CD4-positive, alpha-beta memory T cell (primary cell): ENCODE results near the gene TTC28. TPM values are rescaled to one million over a fixed set of nuclear protein-coding genes. Genes with fewer than 3 reads are reported as not detected.
A peak's percentile ranks its signal among the peaks of the same experiment; 100 is the strongest.

Experiments
- CTCF ChIA-PET: fragments of 350-600 bp; sonication (Branson Sonifier 250); formaldehyde crosslinking; loops from one replicate; lab custom pipeline; 2021; ENCODE audit warnings: inconsistent platforms; ENCODE audit not compliant: partially characterized antibody; lab: Charles Lee
- POLR2A ChIA-PET: fragments of 350-600 bp; sonication (Branson Sonifier 250); formaldehyde crosslinking; loops from one replicate; lab custom pipeline; 2021; ENCODE audit not compliant: partially characterized antibody; lab: Charles Lee
- DNase-seq, 5 donors: peaks; one replicate each; pipeline versions ENCODE4 v3.0.0 to v3.0.0-alpha.2; 2020 to 2022; ENCODE audit warnings: mixed read lengths in 1 of 5
- H3K27ac ChIP-seq: one replicate; pipeline ENCODE4 v1.7.0; 2013; ENCODE audit warnings: low read depth, low read length
- H3K27me3 ChIP-seq: 2 replicates; pipeline ENCODE4 v1.7.0; 2013; ENCODE audit warnings: mild to moderate bottlenecking, low read length, moderate library complexity; ENCODE audit not compliant: insufficient read depth
- H3K36me3 ChIP-seq: 2 replicates; pipeline ENCODE4 v1.7.0; 2013; ENCODE audit warnings: mild to moderate bottlenecking, low read length, moderate library complexity; ENCODE audit not compliant: insufficient read depth
- H3K4me1 ChIP-seq: 2 replicates; pipeline ENCODE4 v1.7.0; 2013; ENCODE audit warnings: mild to moderate bottlenecking, low read length, moderate library complexity; ENCODE audit not compliant: insufficient read depth
- H3K4me3 ChIP-seq, 2 donors: one replicate each; pipeline ENCODE4 v1.7.0; 2013; ENCODE audit warnings: low read length in 2 of 2, mild to moderate bottlenecking in 1 of 2
- H3K9me3 ChIP-seq, 2 donors: one replicate each; pipeline ENCODE4 v1.7.0; 2013; ENCODE audit warnings: low read length in 2 of 2, control low read depth in 1 of 2; ENCODE audit not compliant: control insufficient read depth in 1 of 2
- H3K27ac Mint-ChIP-seq, 7 donors: one replicate each; pipeline ENCODE4 v1.8.0; 2020 to 2021; ENCODE audit warnings: mixed read lengths in 7 of 7, mild to moderate bottlenecking in 6 of 7, inconsistent platforms in 3 of 7, moderate library complexity in 3 of 7
- H3K27me3 Mint-ChIP-seq, 2 donors: one replicate each; pipeline ENCODE4 v1.8.0; 2020 to 2021; ENCODE audit warnings: mixed read lengths in 2 of 2
- H3K36me3 Mint-ChIP-seq, 2 donors: one replicate each; pipeline ENCODE4 v1.8.0; 2020 to 2021; ENCODE audit warnings: mixed read lengths in 2 of 2, inconsistent platforms in 1 of 2, mild to moderate bottlenecking in 1 of 2
- H3K4me1 Mint-ChIP-seq, 4 donors: one replicate each; pipeline ENCODE4 v1.8.0; 2020 to 2021; ENCODE audit warnings: mixed read lengths in 4 of 4, mild to moderate bottlenecking in 1 of 4
- H3K4me3 Mint-ChIP-seq, 8 donors: one replicate each; pipeline ENCODE4 v1.8.0; 2020 to 2021; ENCODE audit warnings: mixed read lengths in 8 of 8, mild to moderate bottlenecking in 7 of 8, moderate library complexity in 6 of 8, inconsistent platforms in 3 of 8
- H3K9me3 Mint-ChIP-seq, 8 donors: one replicate each; pipeline ENCODE4 v1.8.0; 2020 to 2021; ENCODE audit warnings: mixed read lengths in 8 of 8, mild to moderate bottlenecking in 5 of 8, inconsistent platforms in 3 of 8, moderate library complexity in 1 of 8
- intact Hi-C: fragments of 100-400 bp; cut with micrococcal nuclease; formaldehyde crosslinking; loops from one replicate; pipeline ENCODE4 v1.15.1; 2023
- polyA plus RNA-seq, 2 donors: library from polyadenylated mRNA; unstranded; fragments of 300-500 nt; fragmentation: Illumina TruSeq; gene quantifications; one replicate each; pipeline ENCODE4 v1.2.3, GENCODE V29; 2021
- total RNA-seq, 2 experiments: library from RNA; stranded (reverse); gene quantifications; one replicate each; pipeline ENCODE4 v1.2.3, GENCODE V29; 2021

Gene TTC28
- total and polyA plus RNA-seq, 4 experiments from 2014 or later, result 0.50 to 1.7 (median 1.6) TPM; not detected in 1

GRCh38 chr22:27984723-27985122 lies 694.9 kb downstream of the TTC28 start:
- no peak for DNase-seq
- POLR2A ChIA-PET, result no interaction called here
- Mint-ChIP-seq H3K36me3 (peaks cover 2 to 14% of the 10 kb centered on the region in 2 donors), H3K9me3 (no peaks in the 10 kb centered on the region), H3K4me1 (peaks cover 0 to 5% (median 2%) of the 10 kb centered on the region in 4 donors), H3K4me3 (no peak overlapping the region), H3K27ac (no peak overlapping the region), H3K27me3 (no peaks in the 10 kb centered on the region)
- Histone ChIP-seq H3K27ac (no peak overlapping the region), H3K9me3 (no peaks in the 10 kb centered on the region), H3K4me3 (no peak overlapping the region), H3K36me3 (no peaks in the 10 kb centered on the region), H3K4me1 (no peaks in the 10 kb centered on the region), H3K27me3 (no peaks in the 10 kb centered on the region)
- intact Hi-C loops, result no loop called here
- CTCF ChIA-PET, result no interaction called here

- Mint-ChIP-seq H3K4me3 (no peak overlapping the region), H3K27me3 (no peaks in the 10 kb centered on the region), H3K4me1 (peaks cover 0 to 5% (median 2%) of the 10 kb centered on the region in 4 donors), H3K36me3 (peaks cover 2 to 14% of the 10 kb centered on the region in 2 donors), H3K27ac (peak overlapping the region in 2 of 7 donors; percentile 20 to 57), H3K9me3 (no peaks in the 10 kb centered on the region)
- ChIA-PET CTCF (no interaction called here), POLR2A (no interaction called here)
- Histone ChIP-seq H3K36me3 (no peaks in the 10 kb centered on the region), H3K4me3 (no peak overlapping the region), H3K27ac (no peak overlapping the region), H3K27me3 (no peaks in the 10 kb centered on the region), H3K9me3 (no peaks in the 10 kb centered on the region), H3K4me1 (no peaks in the 10 kb centered on the region)
- no peak for DNase-seq
- intact Hi-C loops, result no loop called here
These were observed 695.5 kb downstream of the TTC28 start for GRCh38 chr22:27984001-27984695.

GRCh38 chr22:27983361-27983791 lies 696.3 kb downstream of the TTC28 start:
- H3K27ac Mint-ChIP-seq, result no peak overlapping the region
- CTCF ChIA-PET, result no interaction called here

GRCh38 chr22:27982630-27983180 lies 696.9 kb downstream of the TTC28 start:
- Histone ChIP-seq H3K4me3 (no peak overlapping the region), H3K9me3 (no peaks in the 10 kb centered on the region), H3K36me3 (no peaks in the 10 kb centered on the region), H3K27me3 (no peaks in the 10 kb centered on the region), H3K4me1 (no peaks in the 10 kb centered on the region), H3K27ac (no peak overlapping the region)
- DNase-seq, result no peak
- H3K9me3 Mint-ChIP-seq, result no peaks in the 10 kb centered on the region
- H3K27ac Mint-ChIP-seq, result peak overlapping the region in 1 of 7 donors; percentile 47
- H3K4me3 Mint-ChIP-seq, result no peak overlapping the region
- H3K27me3 Mint-ChIP-seq, result no peaks in the 10 kb centered on the region
- intact Hi-C loops, result no loop called here
- ChIA-PET CTCF (no interaction called here), POLR2A (no interaction called here)
- peaks cover 0 to 5% (median 2%) of the 10 kb centered on the region in 4 donors for H3K4me1 Mint-ChIP-seq
- H3K36me3 Mint-ChIP-seq, result peaks cover 2 to 18% of the 10 kb centered on the region in 2 donors

More at GRCh38 chr22:27983361-27983791, 696.3 kb downstream of the TTC28 start:
- H3K27me3 ChIP-seq, result no peaks in the 10 kb centered on the region
- no peaks in the 10 kb centered on the region for H3K27me3 Mint-ChIP-seq
- POLR2A ChIA-PET, result no interaction called here
- H3K36me3 Mint-ChIP-seq, result peaks cover 2 to 15% of the 10 kb centered on the region in 2 donors
- no peak overlapping the region for H3K4me3 Mint-ChIP-seq
- intact Hi-C loops, result no loop called here
- peaks cover 0 to 5% (median 2%) of the 10 kb centered on the region in 4 donors for H3K4me1 Mint-ChIP-seq
- no peak overlapping the region for H3K27ac ChIP-seq
- no peaks in the 10 kb centered on the region for H3K9me3 Mint-ChIP-seq
- no peaks in the 10 kb centered on the region for H3K9me3 ChIP-seq
- H3K36me3 ChIP-seq, result no peaks in the 10 kb centered on the region
- H3K4me3 ChIP-seq, result no peak overlapping the region
- H3K4me1 ChIP-seq, result no peaks in the 10 kb centered on the region
- no peak for DNase-seq

- Mint-ChIP-seq H3K27me3 (no peaks in the 10 kb centered on the region), H3K4me1 (peaks cover 0 to 3% (median under 1%) of the 10 kb centered on the region in 4 donors), H3K27ac (no peak overlapping the region), H3K36me3 (peaks cover 4 to 18% of the 10 kb centered on the region in 2 donors), H3K4me3 (no peak overlapping the region), H3K9me3 (no peaks in the 10 kb centered on the region)
- ChIA-PET CTCF (no interaction called here), POLR2A (no interaction called here)
- Histone ChIP-seq H3K9me3 (no peaks in the 10 kb centered on the region), H3K27ac (no peak overlapping the region), H3K27me3 (no peaks in the 10 kb centered on the region), H3K4me1 (no peaks in the 10 kb centered on the region), H3K36me3 (no peaks in the 10 kb centered on the region), H3K4me3 (no peak overlapping the region)
- DNase-seq, result no peak
- intact Hi-C loops, result no loop called here
These were observed 697.5 kb downstream of the TTC28 start for GRCh38 chr22:27982106-27982505.

GRCh38 chr22:27980424-27981148 lies 699.1 kb downstream of the TTC28 start:
- Histone ChIP-seq H3K27me3 (no peaks in the 10 kb centered on the region), H3K4me1 (no peaks in the 10 kb centered on the region), H3K9me3 (no peaks in the 10 kb centered on the region), H3K36me3 (no peaks in the 10 kb centered on the region), H3K4me3 (no peak overlapping the region), H3K27ac (no peak overlapping the region)
- H3K36me3 Mint-ChIP-seq, result peaks cover 3 to 9% of the 10 kb centered on the region in 2 donors
- no peak for DNase-seq
- H3K4me1 Mint-ChIP-seq, result no peaks in the 10 kb centered on the region
- ChIA-PET CTCF (interaction anchor here (0.6 to 0.7 kb wide), 2 partner anchors 13 to 85 kb away, joined by 3 read pairs; no protein-coding TSS in a partner anchor), POLR2A (no interaction called here)
- H3K27ac Mint-ChIP-seq, result no peak overlapping the region
- intact Hi-C loops, result no loop called here
- H3K4me3 Mint-ChIP-seq, result no peak overlapping the region
- no peaks in the 10 kb centered on the region for H3K9me3 Mint-ChIP-seq
- H3K27me3 Mint-ChIP-seq, result no peaks in the 10 kb centered on the region

GRCh38 chr22:27978802-27979201 lies 700.8 kb downstream of the TTC28 start:
- H3K36me3 Mint-ChIP-seq, result peaks cover 2 to 6% of the 10 kb centered on the region in 2 donors
- no peak overlapping the region for H3K27ac ChIP-seq
- H3K4me3 ChIP-seq, result no peak overlapping the region
- intact Hi-C loops, result no loop called here
- DNase-seq, result no peak
- no peak overlapping the region for H3K4me3 Mint-ChIP-seq
- no peaks in the 10 kb centered on the region for H3K9me3 ChIP-seq
- no peaks in the 10 kb centered on the region for H3K27me3 Mint-ChIP-seq
- H3K27me3 ChIP-seq, result no peaks in the 10 kb centered on the region
- no peaks in the 10 kb centered on the region for H3K9me3 Mint-ChIP-seq
- H3K36me3 ChIP-seq, result no peaks in the 10 kb centered on the region
- H3K4me1 Mint-ChIP-seq, result no peaks in the 10 kb centered on the region
- no peaks in the 10 kb centered on the region for H3K4me1 ChIP-seq
- POLR2A ChIA-PET, result no interaction called here
- no peak overlapping the region for H3K27ac Mint-ChIP-seq
- CTCF ChIA-PET, result no interaction called here
